HepG2 (cell line): ENCODE data around the gene TSPAN5. TPM values are rescaled to one million over a fixed set of nuclear protein-coding genes. Genes with fewer than 3 reads are reported as not detected.

Source experiments
- ATAC-seq: fragments of 200-7000 bp; cut with Tn5 transposase; 3 replicates; pipeline ENCODE4 v1.9.1; 2020; ENCODE audit warnings: mild to moderate bottlenecking, moderate library complexity
- BruUV-seq: library from RNA; stranded (reverse); fragments of 400-500 nt; replicated peaks from 2 replicates; lab custom pipeline; 2021; lab: Mats Ljungman, UMichigan
- CTCF ChIA-PET: fragments of 300-600 bp; formaldehyde crosslinking; extraction: SDS; loops from one replicate; lab custom pipeline; 2021; ENCODE audit warnings: low total read pairs, inconsistent platforms, low intra/inter-chr PET ratio; lab: Yijun Ruan, JAX
- POLR2A ChIA-PET: fragments of 350-600 bp; sonication (Branson Sonifier 250); formaldehyde crosslinking; loops from one replicate; lab custom pipeline; 2020; ENCODE audit warnings: antibody characterized with exemption, inconsistent platforms; lab: Yijun Ruan, JAX
- DNase-seq: peaks from one replicate; pipeline ENCODE4 v3.0.0-alpha.2; 2015; ENCODE audit warnings: low spot score
- FAIRE-seq: peaks from 3 replicates; lab custom pipeline; 2011; peaks lifted over from hg19 to GRCh38; lab: Jason Lieb, UNC
- H2AFZ ChIP-seq: one replicate; pipeline ENCODE4 v1.6.1; 2011; ENCODE audit warnings: low read length, inconsistent platforms
- H3K27ac ChIP-seq: fragments of 300-600 bp; 3 replicates; pipeline ENCODE4 v1.8.0; 2011; ENCODE audit warnings: mixed run types, mild to moderate bottlenecking, mixed read lengths, low read length, inconsistent platforms; ENCODE audit not compliant: insufficient read depth; ENCODE audit errors: extremely low read length
- H3K27me3 ChIP-seq, 2 experiments: fragments of 200-600 bp in 1 of 2; 2 replicates in 1 of 2; 3 replicates in 1 of 2; pipeline versions ENCODE4 v1.6.0 to v1.8.0; 2011; ENCODE audit warnings: low read length in 2 of 2, mild to moderate bottlenecking in 2 of 2, moderate library complexity in 2 of 2, inconsistent platforms in 1 of 2; ENCODE audit not compliant: insufficient read depth in 2 of 2, control insufficient read depth in 1 of 2
- H3K36me3 ChIP-seq, 2 experiments: fragments of 200-600 bp in 1 of 2; replicated peaks in 1 of 2; 2 replicates in 1 of 2; 3 replicates in 1 of 2; pipeline versions ENCODE4 v1.5.1 to v1.8.0; 2011; ENCODE audit warnings: low read length in 2 of 2, inconsistent platforms in 1 of 2; ENCODE audit not compliant: insufficient read depth in 2 of 2, control insufficient read depth in 1 of 2
- H3K4me1 ChIP-seq: 2 replicates; pipeline ENCODE4 v1.5.1; 2012; ENCODE audit warnings: low read length, inconsistent platforms; ENCODE audit not compliant: insufficient read depth
- H3K4me2 ChIP-seq: 2 replicates; pipeline ENCODE4 v1.6.0; 2011; ENCODE audit warnings: low read depth, low read length, inconsistent platforms
- H3K4me3 ChIP-seq, 3 experiments: fragments of 200-600 bp in 1 of 3; sonication (generic), shearing (Covaris generic) in 1 of 3; replicated peaks in 1 of 3; 2 replicates each; pipeline ENCODE4 v1.5.1; 2011 to 2016; ENCODE audit warnings: low read length in 3 of 3, inconsistent platforms in 2 of 3, low read depth in 2 of 3, mild to moderate bottlenecking in 2 of 3, control low read depth in 1 of 3, mixed read lengths in 1 of 3; ENCODE audit not compliant: insufficient read depth in 1 of 3
- H3K79me2 ChIP-seq: one replicate; pipeline ENCODE4 v1.6.1; 2011; ENCODE audit warnings: low read length, inconsistent platforms; ENCODE audit not compliant: insufficient read depth
- H3K9ac ChIP-seq: 2 replicates; pipeline ENCODE4 v1.6.0; 2011; ENCODE audit warnings: mild to moderate bottlenecking, low read depth, low read length, inconsistent platforms; ENCODE audit not compliant: insufficient read depth
- H3K9me3 ChIP-seq: 2 replicates; pipeline ENCODE4 v1.5.1; 2012; ENCODE audit warnings: mild to moderate bottlenecking, low read length
- H4K20me1 ChIP-seq: 2 replicates; pipeline ENCODE4 v1.6.0; 2011; ENCODE audit warnings: inconsistent platforms, mild to moderate bottlenecking, low read length, moderate library complexity; ENCODE audit not compliant: insufficient read depth
- GZF1 ChIP-seq: sonication (generic); formaldehyde crosslinking; IDR thresholded peaks from 2 replicates; pipeline ENCODE4 v1.5.1; 2020; ENCODE audit warnings: mild to moderate bottlenecking, missing genetic modification reagents
- KMT2B ChIP-seq: IDR thresholded peaks from 2 replicates; pipeline ENCODE4 v1.6.1; 2016; ENCODE audit warnings: missing genetic modification reagents, missing compliant biosample characterization
- ZNF224 ChIP-seq: sonication (generic); formaldehyde crosslinking; IDR thresholded peaks from 2 replicates; pipeline ENCODE4 v1.5.0; 2020; ENCODE audit warnings: mild to moderate bottlenecking, missing genetic modification reagents
- ZNF740 ChIP-seq: sonication (generic); formaldehyde crosslinking; IDR thresholded peaks from 2 replicates; pipeline ENCODE4 v1.4.0; 2020; ENCODE audit warnings: missing genetic modification reagents
- WGBS: methylation state at CpG from one replicate; pipeline ENCODE4 v1.1.6; 2017; ENCODE audit warnings: low lambda C conversion rate; 5-methylcytosine and 5-hydroxymethylcytosine counted together
- in situ Hi-C: cut with HindIII; loops from 2 replicates; pipeline ENCODE4 v1.10.0; 2017; ENCODE audit warnings: low pct_unique_long_range_greater_than_20kb; ENCODE audit not compliant: extremely low pct_ligation_motif_present
- intact Hi-C: fragments of 100-400 bp; cut with micrococcal nuclease; formaldehyde crosslinking; loops from one replicate; pipeline ENCODE4 v1.10.0; 2022; ENCODE audit not compliant: unreplicated experiment
- polyA plus RNA-seq, 8 experiments: library from polyadenylated mRNA; depleted of rRNA in 3 of 8; stranded (reverse) in 7 of 8; unstranded in 1 of 8; fragments of >200 nt; fragmentation: Illumina TruSeq in 4 of 8; extraction: Trizol in 4 of 8; gene quantifications; 2 replicates each; pipeline versions ENCODE4 v1.2.1 to v1.2.3, GENCODE V29; 2011 to 2016; ENCODE audit warnings: low read depth in 4 of 8, missing spikeins in 1 of 8, mixed read lengths in 1 of 8; ENCODE audit not compliant: insufficient read depth in 1 of 8
- total RNA-seq, 5 experiments: library from RNA; depleted of rRNA; stranded (reverse); fragments of >200 nt; fragmentation: Illumina TruSeq; extraction: Trizol; gene quantifications; 2 replicates each; pipeline ENCODE4 v1.2.3, GENCODE V29; 2016; ENCODE audit warnings: low read depth in 1 of 5
- TF ChIP-seq, protein P1 (sequence below): sonication (generic); formaldehyde crosslinking; conservative IDR thresholded peaks from 2 replicates; pipeline ENCODE4 v1.5.0; 2020; ENCODE audit warnings: missing genetic modification reagents
- TF ChIP-seq, protein P2 (sequence below): sonication (generic); formaldehyde crosslinking; IDR thresholded peaks from 2 replicates; pipeline ENCODE4 v1.8.0; 2022; ENCODE audit warnings: missing genetic modification reagents, mild to moderate bottlenecking, inconsistent platforms, borderline replicate concordance

Gene TSPAN5
- total and polyA plus RNA-seq, 2 of the 13 experiments (the other 11 are each of a cell fraction or from before 2014, with no cell fraction given) = 0.20 to 0.53 TPM

GRCh38 chr4:98606894-98607293 is 51.5 kb downstream of the TSPAN5 start:
- intact Hi-C loops = no loop called here
- H3K36me3 ChIP-seq = no peaks in the 10 kb centered on the region
- no peak for DNase-seq
- H3K4me2 ChIP-seq = no peak overlapping the region
- no peak overlapping the region for H3K9ac ChIP-seq
- no TSS peak for BruUV-seq
- H3K4me3 ChIP-seq = no peak overlapping the region
- no peaks in the 10 kb centered on the region for H4K20me1 ChIP-seq
- peaks cover 0 to 6% of the 10 kb centered on the region in 2 experiments; a peak in 1 of 5 replicates for H3K27me3 ChIP-seq
- no peak overlapping the region for H2AFZ ChIP-seq
- ChIA-PET POLR2A (no interaction called here), CTCF (no interaction called here)
- H3K4me1 ChIP-seq = no peaks in the 10 kb centered on the region
- H3K79me2 ChIP-seq = no peaks in the 10 kb centered on the region
- no peak for ATAC-seq
- no peak for FAIRE-seq
- no peak overlapping the region for H3K27ac ChIP-seq
- TF ChIP-seq, protein P1, sequence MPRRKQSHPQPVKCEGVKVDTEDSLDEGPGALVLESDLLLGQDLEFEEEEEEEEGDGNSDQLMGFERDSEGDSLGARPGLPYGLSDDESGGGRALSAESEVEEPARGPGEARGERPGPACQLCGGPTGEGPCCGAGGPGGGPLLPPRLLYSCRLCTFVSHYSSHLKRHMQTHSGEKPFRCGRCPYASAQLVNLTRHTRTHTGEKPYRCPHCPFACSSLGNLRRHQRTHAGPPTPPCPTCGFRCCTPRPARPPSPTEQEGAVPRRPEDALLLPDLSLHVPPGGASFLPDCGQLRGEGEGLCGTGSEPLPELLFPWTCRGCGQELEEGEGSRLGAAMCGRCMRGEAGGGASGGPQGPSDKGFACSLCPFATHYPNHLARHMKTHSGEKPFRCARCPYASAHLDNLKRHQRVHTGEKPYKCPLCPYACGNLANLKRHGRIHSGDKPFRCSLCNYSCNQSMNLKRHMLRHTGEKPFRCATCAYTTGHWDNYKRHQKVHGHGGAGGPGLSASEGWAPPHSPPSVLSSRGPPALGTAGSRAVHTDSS (CRISPR knock-in tag) = no peak
- TF ChIP-seq ZNF740 (CRISPR knock-in tag) = no peak
- no peak for TF ChIP-seq ZNF224 (CRISPR knock-in tag)
- no peak for TF ChIP-seq KMT2B (CRISPR knock-in tag)
- no peak for TF ChIP-seq GZF1 (CRISPR knock-in tag)
- TF ChIP-seq, protein P2, sequence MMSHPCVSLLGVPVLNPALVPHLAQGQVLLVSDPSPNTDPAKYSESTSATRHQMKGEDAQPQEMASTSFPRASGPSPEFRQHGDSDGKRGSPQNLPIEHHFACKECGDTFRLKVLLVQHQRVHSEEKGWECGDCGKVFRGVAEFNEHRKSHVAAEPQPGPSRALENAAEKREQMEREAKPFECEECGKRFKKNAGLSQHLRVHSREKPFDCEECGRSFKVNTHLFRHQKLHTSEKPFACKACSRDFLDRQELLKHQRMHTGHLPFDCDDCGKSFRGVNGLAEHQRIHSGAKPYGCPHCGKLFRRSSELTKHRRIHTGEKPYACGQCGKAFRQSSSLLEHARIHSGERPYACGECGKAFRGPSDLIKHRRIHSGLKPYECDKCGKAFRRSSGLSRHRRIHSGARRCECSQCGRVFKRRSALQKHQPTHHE (CRISPR knock-in tag) = no peak
- TF ChIP-seq, all 625 proteins: peak for 0
- in situ Hi-C loops = no loop called here
- H3K9me3 ChIP-seq = no peaks in the 10 kb centered on the region
- WGBS = 56% methylated on average over 6 of the region's 6 CpGs
